ENCODE results near the gene DCP2.
"Not testable (repeated sequence)": the region's sequence is repeated elsewhere in the genome, so short reads cannot be mapped to it uniquely, and the experiment has no call there.

The DCP2 gene

GRCh38 chr5:112976432-112977309 is at the start of gene DCP2:
DCP2 (plus strand) TSS chr5:112976798; CDS start chr5:112976934, 136 bp downstream.
- FAIRE-seq, result peak; percentile 99

GRCh38 chr5:112929336-112930081 is 47.1 kb upstream of the DCP2 start:
- no peak for FAIRE-seq

GRCh38 chr5:112930082-112930344 is 46.6 kb upstream of the DCP2 start:
- no peak for FAIRE-seq

GRCh38 chr5:112931473-112931872 is 45.1 kb upstream of the DCP2 start:
- FAIRE-seq, result no peak

GRCh38 chr5:112933105-112933504 is 43.5 kb upstream of the DCP2 start:
- FAIRE-seq, result no peak

- FAIRE-seq, result no peak
These were observed 42.8 kb upstream of the DCP2 start for GRCh38 chr5:112933651-112934365.

GRCh38 chr5:112934366-112934663 is 42.3 kb upstream of the DCP2 start:
- no peak for FAIRE-seq

GRCh38 chr5:112935675-112936074 is 40.9 kb upstream of the DCP2 start:
- no peak for FAIRE-seq

GRCh38 chr5:112938286-112938685 is 38.3 kb upstream of the DCP2 start:
- FAIRE-seq, result no peak

GRCh38 chr5:112940670-112941069 is 35.9 kb upstream of the DCP2 start:
- FAIRE-seq, result no peak

- peak; percentile 78 for FAIRE-seq
These were observed 28.1 kb upstream of the DCP2 start for GRCh38 chr5:112948458-112948857.

- no peak for FAIRE-seq
These were observed 25.4 kb upstream of the DCP2 start for GRCh38 chr5:112951124-112951702.

- no peak for FAIRE-seq
These were observed 20.0 kb upstream of the DCP2 start for GRCh38 chr5:112956606-112957005.

- no peak for FAIRE-seq
These were observed 19.4 kb upstream of the DCP2 start for GRCh38 chr5:112957036-112957808.

- no peak for FAIRE-seq
These were observed 18.2 kb upstream of the DCP2 start for GRCh38 chr5:112958093-112959088.

- FAIRE-seq, result not testable (repeated sequence)
These were observed 16.7 kb upstream of the DCP2 start for GRCh38 chr5:112959872-112960271.

- no peak for FAIRE-seq
These were observed 16.3 kb upstream of the DCP2 start for GRCh38 chr5:112960315-112960714.

- FAIRE-seq, result no peak
These were observed 15.6 kb upstream of the DCP2 start for GRCh38 chr5:112960863-112961504.

GRCh38 chr5:112963374-112963733 is 13.2 kb upstream of the DCP2 start:
- not testable (repeated sequence) for FAIRE-seq

GRCh38 chr5:112965733-112966306 is 10.8 kb upstream of the DCP2 start:
- no peak for FAIRE-seq

Measured in G401.6 (cell line).